Activated CD8-positive, alpha-beta memory T cell treated with anti-CD3 and anti-CD28 coated beads for 48 hours (primary cell): ENCODE results near the gene WIPF2.
"Not testable (repeated sequence)": the region's sequence is repeated elsewhere in the genome, so short reads cannot be mapped to it uniquely, and the experiment has no call there.

Experiments
- DNase-seq, 3 experiments: peaks; one replicate each; pipeline ENCODE4 v3.0.0-alpha.2; 2020; ENCODE audit warnings: low read depth in 2 of 3, low spot score in 2 of 3

Gene WIPF2

DNA sequence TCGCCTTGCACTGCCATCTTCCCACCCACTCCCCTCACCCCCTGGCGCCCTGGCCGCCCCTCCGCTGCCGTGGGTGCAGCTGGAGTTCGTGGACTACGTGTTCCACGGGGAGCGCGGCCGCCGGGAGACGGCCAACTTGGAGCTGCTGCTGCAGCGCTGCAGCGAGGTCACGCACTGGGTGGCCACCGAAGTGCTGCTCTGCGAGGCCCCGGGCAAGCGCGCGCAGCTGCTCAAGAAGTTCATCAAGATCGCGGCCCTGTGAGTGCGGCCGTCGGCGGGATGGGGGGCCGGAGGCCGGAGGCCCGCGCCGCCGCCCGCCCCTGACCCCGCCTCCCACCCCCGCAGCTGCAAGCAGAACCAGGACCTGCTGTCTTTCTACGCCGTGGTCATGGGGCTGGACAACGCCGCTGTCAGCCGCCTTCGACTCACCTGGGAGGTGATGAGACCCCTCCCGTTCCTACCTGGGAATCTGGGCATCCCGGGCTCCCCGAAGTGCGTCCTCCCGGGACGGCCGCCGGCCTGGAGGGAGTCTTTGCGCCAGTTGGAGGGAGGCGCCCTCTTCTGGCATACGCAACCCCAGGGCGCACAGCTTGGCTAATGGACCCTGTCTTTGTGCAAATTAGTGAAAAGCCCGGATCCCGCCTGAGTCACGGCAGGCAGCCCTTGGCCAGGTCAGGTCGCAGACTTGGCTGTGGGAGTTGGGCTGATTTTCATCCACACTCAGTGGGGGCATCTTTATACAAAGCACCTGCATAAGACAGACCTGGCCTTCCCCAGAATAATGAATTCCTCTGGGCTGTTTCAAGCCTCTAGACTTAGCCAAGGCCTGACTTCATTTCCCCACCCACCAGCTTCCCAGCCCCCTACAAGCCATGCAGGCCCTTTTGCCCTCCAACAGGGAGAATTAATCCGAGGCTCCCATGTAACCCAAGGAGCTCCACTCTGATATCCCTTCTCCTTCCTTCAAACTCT, 27.6 kb upstream of the WIPF2 start:
- peak; percentile 27 to 54 (median 38) for DNase-seq

DNA sequence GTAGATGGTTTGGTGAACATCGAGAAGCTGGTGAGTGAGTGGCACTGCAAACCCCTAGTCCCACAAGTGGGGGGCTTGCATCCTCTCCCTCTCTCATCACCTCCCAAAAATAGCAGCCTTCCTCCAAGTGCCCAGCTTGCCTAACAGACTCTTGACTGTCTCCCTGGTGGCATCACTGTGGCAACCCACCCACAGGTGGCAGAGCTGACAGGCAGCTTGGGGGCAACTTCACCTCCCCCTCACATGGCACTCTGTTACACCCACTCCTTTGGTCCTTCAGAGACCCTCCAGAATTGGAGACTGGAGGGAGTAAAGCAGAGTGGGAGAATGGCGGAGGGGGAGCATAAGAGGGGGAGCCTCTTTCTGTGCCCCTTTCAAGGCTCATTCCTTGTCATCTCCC, 26.1 kb upstream of the WIPF2 start:
- DNase-seq, result no peak

DNA sequence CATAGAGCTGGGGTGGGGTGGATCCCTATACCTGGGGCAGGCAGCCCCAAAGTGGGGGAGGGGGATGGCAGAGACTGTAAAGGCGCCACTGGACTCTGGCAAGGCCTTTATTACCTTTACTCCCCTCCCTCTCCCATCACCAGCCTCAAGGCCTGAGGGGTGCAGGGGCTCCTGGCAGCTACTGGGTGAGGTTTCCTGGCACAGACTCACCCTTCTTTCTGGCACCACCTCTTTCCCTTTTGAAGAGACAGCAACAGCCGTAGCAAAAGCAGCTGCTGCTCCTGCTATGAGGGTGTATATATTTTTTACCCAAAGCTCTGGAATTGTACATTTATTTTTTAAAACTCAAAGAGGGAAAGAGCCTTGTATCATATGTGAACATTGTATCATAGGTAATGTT, 24.3 kb upstream of the WIPF2 start:
- DNase-seq, result no peak

DNA sequence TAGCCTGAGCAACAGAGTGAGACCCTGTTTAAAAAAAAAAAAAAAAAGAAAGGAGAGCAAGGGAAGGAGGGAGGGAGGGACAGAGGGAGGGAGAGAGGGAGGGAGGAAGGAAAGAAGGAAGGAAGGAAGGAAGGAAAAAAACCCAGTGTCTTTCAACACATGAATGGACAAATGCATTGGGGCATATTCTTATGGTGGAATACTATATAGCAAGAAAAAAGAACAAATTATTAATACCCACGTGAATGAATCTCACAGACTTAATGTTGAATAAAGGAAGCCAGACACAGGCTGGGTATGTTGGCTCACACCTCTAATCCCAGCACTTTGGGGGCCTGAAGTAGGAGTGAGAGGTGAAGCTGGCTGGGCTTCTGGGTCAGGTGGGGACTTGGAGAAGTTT, 21.6 kb upstream of the WIPF2 start:
- DNase-seq, result no peak

DNA sequence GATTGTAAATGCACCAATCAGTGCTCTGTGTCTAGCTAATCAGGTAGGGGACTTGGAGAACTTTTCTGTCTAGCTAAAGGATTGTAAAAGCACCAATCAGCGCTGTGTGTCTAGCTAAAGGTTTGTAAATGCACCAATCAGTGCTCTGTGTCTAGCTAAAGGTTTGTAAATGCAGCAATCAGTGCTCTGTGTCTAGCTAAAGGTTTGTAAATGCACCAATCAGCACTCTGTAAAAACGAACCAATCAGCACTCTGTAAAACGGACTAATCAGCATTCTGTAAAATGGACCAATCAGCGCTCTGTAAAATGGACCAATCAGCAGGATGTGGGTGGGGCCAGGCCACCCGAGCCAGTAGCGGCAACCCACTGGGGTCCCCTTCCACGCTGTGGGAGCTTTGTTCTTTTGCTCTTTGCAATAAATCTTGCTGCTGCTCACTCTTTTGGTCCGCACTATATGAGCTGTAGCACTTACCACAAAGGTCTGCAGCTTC, 21.1 kb upstream of the WIPF2 start:
- not testable (repeated sequence) for DNase-seq

DNA sequence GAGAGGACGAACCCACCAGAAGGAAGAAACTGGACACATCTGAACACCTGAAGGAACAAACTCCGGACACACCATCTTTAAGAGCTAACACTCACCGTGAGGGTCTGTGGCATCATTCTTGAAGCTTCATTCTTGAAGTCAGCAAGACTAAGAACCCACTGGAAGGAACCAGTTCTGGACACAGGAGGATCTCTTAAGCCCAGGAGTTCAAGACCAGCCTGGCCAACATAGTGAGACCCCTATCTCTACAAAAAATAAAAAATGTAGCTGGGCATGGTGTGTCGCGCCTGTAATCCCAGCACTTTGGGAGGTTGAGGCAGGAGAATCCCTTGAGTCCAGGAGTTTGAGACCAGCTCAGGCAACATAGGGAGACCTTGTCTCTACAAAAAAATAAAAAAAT, 20.5 kb upstream of the WIPF2 start:
- no peak for DNase-seq

DNA sequence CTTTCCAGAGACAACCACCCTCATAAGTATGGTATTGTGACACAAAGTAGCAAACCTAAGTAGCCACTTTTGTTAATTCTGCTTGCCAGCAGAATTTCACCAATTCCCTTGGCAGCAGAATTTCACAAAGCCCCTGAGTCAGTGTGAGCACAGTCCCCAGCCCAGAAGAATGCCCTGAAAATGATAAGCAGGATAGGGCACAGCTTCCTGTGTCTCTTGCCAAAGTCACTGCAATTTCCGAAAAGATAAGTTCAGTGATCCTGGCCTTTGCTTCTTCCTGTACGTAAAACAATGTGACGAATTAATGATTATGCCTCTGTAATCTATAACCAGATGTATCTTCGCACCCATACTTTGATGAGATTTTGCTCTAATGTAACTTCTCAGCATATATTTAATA, 16.0 kb upstream of the WIPF2 start:
- no peak for DNase-seq

DNA sequence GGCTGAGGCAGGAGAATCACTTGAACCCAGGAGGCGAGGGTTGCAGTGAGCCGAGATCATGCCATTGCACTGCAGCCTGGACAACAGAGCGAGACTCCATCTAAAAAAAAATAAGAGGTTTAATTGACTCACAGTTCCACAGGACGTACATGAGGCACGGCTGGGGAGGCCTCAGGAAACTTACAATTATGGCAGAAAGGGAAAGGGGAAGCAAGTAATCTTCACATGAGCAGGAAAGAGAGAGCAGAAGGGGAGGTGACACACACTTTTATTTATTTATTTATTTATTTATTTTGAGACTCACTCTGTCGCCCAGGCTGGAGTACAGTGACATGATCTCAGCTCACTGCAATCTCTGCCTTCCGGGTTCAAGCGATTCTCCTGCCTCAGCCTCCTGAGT, 12.9 kb upstream of the WIPF2 start:
- DNase-seq, result not testable (repeated sequence)

DNA sequence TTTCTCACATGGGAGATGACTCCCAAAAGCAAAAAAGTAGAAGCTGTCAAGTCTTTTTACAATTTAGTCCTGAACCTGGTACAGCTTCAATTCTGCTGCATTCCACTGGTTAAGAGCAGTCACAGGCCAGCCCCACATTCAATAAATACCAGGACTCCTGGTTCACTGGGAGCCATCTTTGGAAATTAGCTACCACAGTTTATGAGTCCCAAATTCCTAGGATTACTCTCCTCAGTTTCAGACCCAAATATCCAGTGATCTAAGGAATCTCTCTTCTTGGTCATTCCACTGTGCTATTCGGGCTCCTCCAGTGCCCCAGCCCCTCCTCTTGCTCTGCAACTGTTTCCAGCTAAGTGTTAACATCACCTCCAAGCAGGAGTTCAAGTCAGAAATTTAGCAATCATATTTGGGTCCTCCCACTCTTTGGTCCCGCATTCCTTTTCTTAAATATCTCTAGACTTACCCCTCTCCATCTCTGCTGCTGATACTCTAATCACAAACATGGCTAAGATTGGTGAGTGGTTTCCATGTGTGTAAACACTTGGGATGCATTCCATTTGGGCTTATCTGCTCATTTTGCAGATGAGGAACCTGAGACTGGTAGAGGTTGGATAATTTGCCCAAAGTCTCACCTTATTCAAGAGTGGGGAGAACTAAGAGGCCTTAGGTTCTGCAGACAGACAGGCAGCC, 9.6 kb upstream of the WIPF2 start:
- DNase-seq, result no peak

DNA sequence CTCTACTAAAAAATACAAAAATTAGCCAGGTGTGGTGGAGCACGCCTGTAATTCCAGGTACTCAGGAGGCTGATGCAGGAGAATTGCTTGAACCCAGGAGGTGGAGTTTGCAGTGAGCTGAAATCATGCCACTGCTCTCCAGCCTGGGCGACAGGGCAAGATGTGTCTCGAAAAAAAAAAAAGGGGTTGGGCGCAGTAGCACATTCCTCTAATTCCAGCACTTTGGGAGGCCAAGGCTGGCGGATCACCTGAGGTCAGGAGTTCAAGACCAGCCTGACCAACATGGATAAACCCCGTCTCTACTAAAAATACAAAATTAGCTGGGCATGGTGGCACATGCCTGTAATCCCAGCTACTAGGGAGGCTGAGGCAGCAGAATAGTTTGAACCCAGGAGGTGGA, 5.2 kb upstream of the WIPF2 start:
- not testable (repeated sequence) for DNase-seq

DNA sequence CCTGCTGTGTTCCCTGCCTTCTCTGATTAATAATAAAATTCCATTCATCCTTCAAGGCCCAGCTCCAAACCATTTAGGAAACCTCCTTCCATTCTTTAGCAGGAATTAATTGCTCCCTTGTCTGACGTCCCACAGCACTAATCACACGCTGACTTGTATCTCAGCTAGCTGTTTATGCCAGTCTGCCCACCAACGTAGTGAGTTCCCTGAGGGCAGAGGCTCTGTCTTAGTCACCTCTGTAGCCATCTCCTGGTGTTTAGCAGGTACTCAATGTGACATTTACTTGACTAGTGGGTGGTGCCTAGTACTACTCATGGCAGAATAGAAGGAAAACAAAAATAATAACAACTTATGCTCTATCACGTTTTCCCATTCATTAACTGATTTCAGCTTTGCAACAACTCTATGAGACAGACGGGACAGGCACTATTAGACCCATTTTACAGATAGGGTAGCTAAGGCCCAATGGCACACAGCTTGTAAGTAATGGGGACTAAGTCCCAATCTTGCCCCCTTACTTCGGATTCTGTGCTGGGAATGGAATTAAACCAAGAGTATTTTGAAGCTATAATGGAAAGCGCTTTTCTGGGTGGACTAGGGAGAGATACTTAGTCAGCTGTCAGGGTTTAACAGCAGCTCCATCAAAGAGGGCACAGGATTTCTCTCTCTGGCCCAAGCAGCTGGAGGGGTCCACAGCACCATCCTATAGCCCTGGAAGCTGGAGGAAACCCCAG, 931 bp upstream of the WIPF2 start:
- DNase-seq, result no peak

DNA sequence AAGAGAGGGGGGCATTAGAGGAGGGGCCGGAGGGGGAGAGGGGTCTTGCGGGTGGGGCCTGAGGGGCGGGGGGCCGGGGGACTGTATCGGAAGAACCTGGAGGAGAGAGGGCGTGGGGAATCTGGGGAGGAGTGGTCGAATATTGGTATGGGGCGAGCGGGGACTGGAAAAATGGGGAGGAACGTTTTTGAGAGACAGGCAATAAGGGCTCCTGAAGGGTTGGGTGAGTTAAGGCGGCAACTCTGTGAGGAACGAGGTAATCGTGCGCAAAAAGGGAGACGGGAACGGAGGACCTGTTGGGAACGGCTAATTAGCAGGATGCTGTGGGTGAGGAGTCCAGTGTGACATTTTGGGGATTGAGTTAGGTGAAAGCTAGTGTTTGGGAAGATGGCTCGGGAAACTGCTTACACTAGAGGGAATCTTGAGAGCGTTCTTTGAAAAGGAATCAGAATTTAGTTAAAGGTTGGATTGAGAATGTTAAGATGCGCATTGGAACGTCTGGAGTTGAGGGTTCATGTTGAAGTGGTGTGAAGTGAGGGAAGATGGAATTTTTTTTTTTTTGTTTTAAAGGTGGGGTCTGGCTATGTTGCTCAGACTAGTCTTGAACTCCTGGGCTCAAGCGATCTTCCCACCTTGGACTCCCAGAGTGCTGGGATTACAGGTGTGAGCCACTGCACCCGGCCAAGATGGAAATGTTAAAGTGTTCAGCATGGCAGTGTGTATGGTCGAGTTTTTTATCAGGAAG, 662 bp downstream of the WIPF2 start:
- DNase-seq, result no peak

DNA sequence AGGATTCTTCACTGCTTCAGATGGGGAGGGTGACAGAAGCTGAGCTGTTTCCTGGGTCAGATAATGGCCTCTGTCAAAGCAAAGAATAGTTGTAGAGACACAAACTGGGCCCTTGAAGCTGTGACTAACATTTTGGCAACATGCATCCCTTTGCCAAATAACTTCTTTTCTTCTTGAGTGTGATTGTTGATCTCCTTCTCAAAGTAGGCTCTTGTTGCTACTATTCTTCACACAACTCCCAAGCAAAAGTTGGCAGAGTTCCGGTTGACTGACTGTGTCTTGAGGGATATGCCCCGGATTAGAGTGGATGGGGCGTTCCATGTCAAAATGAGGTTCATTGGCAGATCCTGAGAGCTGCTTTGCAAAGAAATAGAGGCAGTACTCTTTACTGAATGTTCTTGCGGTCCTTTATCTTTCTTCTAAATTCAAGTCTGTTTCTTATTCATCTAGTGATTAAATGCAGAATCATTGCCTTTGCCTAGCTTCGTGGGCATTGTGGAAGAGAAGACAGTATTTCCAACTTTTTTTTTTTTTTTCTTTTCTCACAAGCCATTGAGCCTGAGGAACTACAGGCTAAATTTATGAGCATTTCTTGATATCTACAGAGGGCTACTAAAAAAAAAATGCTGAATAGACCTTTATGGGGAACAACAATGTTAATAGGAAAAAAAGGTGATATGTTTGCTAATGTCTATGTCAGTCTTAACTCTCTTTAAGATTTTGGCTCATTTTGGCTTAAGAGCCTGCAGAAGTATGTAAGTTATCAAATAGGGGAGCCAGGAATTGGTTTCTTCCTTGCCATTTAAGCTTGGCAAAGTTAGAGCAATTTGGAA, 5.8 kb downstream of the WIPF2 start:
- no peak for DNase-seq

DNA sequence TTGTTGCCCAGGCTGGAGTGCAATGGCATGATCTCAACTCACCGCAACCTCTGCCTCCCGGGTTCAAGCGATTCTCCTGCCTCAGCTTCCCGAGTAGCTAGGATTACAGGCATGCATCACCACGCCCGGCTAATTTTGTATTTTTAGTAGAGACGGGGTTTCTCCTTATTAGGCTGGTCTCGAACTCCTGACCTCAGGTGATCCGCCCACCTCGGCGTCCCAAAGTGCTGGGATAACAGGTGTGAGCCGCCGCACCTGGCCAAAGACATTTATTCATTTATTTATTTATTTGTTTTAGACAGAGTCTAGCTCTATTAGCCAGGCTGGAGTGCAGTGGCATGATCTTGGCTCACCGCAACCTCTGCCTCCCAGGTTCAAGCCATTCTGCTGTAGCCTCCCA, 10.0 kb downstream of the WIPF2 start:
- DNase-seq, result not testable (repeated sequence)

DNA sequence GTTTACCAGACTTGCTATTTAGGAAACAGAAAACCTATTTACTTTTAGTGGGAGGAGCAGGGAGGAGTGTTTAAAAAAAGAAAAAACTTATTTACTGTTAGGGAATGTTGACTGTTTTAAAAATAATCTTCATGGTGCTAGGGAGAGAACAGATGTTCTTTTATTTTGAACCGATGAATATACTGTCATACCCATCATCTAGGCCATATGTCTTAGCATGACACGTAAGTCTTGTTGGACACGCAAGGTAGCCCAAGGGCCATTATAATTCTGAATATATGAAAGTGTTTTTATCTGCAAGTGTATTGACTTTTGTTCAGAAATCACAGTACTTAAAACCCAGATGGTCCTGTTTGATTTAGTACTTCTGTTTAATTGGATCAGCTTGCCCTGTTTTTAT, 11.6 kb downstream of the WIPF2 start:
- no peak for DNase-seq

DNA sequence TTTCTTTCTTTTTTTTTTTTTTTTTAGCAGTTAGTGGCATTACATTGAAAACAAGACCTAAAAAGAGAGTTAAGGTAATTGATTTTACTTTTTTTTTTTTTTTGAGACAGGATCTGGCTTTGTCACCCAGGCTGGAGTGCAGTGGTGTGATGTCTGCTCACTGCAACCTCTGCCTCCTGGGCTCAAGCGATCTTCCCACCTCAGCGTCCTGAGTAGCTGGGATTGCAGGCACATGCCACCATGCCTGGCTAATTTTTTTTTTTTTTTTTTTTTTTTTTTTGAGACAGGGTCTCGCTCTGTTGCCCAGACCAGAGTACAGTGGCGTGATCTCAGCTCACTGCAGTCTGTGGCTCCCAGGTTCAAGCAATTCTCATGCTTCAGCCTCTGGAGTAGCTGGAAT, 12.8 kb downstream of the WIPF2 start:
- not testable (repeated sequence) for DNase-seq

DNA sequence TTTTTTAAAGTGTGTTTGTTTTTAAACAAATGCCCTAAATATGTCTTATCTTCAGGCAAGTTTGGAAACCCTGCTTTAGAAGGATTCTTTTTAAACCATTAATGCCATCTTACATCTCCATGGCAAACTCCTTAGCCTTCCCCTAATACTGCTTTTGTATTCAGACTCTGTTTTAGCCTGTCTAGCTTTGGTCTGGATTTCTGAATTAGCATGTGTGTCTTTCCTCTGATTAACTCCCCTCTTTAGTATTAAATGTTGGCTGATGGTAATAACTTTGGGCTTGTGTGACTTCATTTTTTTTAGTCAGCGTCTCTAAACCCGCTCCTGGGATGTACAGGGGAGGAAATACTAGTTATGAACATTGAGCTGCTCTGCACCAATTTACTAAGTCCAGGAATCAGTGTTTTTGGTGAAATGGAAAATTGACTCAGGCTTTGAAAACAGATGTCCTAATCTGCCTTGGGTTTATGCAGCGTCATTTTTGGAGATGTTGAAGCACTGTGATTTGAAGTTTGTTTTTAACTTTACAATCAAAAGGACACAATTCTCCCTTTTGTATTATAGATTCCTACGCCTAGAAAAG, 22.2 kb downstream of the WIPF2 start:
- DNase-seq, result no peak

DNA sequence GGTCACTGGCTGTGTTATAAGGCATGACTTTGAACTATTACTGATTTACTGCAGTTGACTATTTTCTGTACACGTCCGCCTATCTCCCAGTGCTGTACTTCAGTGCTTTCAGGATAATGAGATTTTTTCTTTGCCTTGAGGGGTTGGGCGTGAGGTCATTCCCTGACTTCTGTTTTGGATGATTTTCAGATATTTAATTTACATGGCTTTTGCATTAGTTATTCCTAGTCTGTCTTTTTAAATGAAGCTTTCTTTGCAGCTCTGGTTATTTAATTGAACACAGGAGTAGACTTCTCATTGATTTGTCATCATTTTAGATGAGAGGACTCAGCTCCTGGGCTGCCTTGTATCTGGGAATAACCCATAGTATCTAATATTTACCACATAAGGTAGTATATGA, 23.7 kb downstream of the WIPF2 start:
- no peak for DNase-seq

DNA sequence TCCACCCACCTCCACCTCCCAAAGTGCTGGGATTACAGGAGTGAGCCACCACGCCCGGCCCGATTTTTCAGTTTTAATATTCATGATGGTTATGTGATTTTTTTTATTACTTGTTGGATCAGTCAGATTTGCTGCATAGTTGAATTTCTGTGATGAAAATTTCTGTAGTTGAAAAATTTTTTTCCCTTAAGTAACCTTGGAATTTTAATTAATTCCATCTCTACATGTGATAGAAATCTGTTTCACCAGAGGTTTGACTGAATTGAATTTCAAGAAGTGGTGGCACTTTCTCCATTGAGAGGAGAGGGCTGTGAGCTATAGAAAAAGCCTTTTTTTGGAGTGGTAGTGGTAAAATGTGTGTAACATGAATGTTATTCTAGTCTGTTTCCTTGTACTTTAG, 24.7 kb downstream of the WIPF2 start:
- DNase-seq, result no peak

DNA sequence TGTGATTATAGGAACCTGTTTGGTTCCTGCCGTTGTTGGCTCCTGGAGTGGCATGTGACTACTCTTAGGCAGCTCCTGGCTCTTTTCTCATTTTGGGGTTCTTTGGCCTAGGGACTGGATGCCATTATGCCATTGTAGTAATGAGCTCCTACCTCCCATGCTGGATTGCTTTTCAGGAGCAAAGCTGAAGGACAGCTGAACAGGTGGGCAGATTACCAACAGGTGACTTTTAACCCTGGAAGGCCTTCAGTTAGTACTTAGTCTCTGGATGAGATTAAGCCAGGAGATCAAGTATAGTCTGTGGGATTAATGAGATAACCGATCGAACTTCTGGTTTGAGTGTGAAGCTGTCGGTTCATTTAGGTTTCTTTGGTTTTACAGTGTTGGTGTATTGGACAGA, 25.2 kb downstream of the WIPF2 start:
- DNase-seq, result no peak
